Tracheal epithelial cell (primary cell): Measurements from ENCODE around the gene RASL11B. TPM values are rescaled to one million over a fixed set of nuclear protein-coding genes. Genes with fewer than 3 reads are reported as not detected.

ENCODE experiments used
- total RNA-seq: library from RNA; depleted of rRNA; stranded (reverse); fragments of >200 nt; gene quantifications from 2 replicates; pipeline ENCODE4 v1.2.1, GENCODE V29; 2014

The RASL11B gene, protein sequence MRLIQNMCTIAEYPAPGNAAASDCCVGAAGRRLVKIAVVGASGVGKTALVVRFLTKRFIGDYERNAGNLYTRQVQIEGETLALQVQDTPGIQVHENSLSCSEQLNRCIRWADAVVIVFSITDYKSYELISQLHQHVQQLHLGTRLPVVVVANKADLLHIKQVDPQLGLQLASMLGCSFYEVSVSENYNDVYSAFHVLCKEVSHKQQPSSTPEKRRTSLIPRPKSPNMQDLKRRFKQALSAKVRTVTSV
- 1.4 and 2.8 TPM in 2 replicates for total RNA-seq

DNA sequence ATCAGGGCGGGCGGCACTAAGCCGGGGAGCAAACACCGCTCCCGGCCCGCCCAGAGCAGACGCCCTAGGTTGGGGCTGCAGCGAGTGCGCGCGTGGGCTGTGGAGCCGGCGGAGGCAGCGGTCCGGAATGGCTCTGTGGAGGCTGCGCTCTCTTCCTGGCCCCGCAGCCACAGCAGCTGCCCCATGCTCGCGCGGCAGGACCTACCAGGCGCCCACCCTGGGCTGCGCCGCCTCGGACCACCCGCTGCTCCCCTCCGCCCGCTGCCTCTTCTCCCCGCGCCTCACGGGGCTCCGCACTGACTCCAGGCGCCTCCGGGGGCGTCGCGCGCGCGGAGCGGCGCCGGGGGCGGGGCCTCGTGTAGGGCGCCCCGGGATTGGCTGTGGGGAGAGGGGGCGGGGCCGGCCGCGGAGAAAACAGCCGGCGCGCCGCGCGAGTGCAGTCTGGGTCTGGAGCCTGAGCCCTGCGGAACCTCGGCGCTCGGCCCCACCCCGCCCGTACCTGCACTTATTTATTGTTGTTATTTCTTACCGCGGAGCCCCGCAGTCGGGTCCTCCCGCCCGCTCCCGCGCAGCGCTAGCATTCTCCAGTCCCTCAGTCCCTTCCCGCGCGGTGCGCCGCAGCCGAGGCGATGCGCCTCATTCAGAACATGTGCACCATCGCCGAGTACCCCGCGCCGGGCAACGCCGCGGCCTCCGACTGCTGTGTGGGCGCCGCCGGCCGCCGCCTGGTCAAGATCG is at the start of gene RASL11B:
RASL11B (plus strand) TSS at position 439 of the 738 bp plus-strand sequence; CDS start at position 630, 191 bp downstream.

Other genes starting within 250 kb of the RASL11B start
- 11.1 and 18.1 TPM in 2 replicates for gene USP46, start 203.0 kb upstream of the RASL11B start, total RNA-seq
- gene ERVMER34-1, start 110.9 kb upstream of the RASL11B start, total RNA-seq: 2.9 and 7.0 TPM in 2 replicates